Measurements from ENCODE around the gene FXYD1. TPM values are rescaled to one million over a fixed set of nuclear protein-coding genes. Genes with fewer than 3 reads are reported as not detected.

Gene FXYD1
- total RNA-seq, 4 donors from 2014 or later: 215 to 235 (median 225) TPM

DNA sequence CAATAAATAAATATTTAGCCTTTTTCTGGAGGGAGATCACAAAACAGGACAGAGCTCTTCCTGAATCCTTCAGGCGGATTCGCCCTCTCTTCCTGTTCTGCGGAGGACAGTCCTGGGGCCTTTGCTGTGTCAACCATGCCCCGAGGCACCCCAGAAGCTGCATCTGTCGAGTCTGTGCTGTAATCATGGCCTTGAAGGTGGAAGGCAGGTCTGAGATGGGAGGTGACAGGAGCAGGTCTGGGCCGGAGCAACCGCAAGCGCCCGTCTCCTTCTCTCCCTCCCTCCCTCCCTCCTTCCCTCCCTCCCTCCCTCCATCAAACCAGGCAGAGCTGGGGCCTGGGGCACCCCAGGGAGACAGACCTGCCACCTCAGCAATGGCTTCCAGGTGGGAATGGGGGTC, 27.6 kb upstream of the FXYD1 start:
- Histone ChIP-seq H3K4me3 (no peak overlapping the region), H3K9me3 (no peaks in the 10 kb centered on the region), H3K27ac (peak overlapping the region in 1 of 4 donors; percentile 74), H3K36me3 (no peaks in the 10 kb centered on the region), H3K27me3 (no peaks in the 10 kb centered on the region), H3K4me1 (peaks cover 12 to 26% of the 10 kb centered on the region in 2 donors)
- ATAC-seq: no peak
- intact Hi-C loops (cut with DNase I; ENCODE audit: low total_unique reads): no loop called here
- DNase-seq: no peak
- TF ChIP-seq, protein P1, sequence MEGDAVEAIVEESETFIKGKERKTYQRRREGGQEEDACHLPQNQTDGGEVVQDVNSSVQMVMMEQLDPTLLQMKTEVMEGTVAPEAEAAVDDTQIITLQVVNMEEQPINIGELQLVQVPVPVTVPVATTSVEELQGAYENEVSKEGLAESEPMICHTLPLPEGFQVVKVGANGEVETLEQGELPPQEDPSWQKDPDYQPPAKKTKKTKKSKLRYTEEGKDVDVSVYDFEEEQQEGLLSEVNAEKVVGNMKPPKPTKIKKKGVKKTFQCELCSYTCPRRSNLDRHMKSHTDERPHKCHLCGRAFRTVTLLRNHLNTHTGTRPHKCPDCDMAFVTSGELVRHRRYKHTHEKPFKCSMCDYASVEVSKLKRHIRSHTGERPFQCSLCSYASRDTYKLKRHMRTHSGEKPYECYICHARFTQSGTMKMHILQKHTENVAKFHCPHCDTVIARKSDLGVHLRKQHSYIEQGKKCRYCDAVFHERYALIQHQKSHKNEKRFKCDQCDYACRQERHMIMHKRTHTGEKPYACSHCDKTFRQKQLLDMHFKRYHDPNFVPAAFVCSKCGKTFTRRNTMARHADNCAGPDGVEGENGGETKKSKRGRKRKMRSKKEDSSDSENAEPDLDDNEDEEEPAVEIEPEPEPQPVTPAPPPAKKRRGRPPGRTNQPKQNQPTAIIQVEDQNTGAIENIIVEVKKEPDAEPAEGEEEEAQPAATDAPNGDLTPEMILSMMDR (IDR thresholded peaks at IDR 0.05 in 4 of 5, conservative IDR thresholded peaks at IDR 0.05 in 1 of 5): no peak
- in situ Hi-C loops (cut with MboI; ENCODE audit: low sequenced_read_pairs in 4 of 4): no loop called here

DNA sequence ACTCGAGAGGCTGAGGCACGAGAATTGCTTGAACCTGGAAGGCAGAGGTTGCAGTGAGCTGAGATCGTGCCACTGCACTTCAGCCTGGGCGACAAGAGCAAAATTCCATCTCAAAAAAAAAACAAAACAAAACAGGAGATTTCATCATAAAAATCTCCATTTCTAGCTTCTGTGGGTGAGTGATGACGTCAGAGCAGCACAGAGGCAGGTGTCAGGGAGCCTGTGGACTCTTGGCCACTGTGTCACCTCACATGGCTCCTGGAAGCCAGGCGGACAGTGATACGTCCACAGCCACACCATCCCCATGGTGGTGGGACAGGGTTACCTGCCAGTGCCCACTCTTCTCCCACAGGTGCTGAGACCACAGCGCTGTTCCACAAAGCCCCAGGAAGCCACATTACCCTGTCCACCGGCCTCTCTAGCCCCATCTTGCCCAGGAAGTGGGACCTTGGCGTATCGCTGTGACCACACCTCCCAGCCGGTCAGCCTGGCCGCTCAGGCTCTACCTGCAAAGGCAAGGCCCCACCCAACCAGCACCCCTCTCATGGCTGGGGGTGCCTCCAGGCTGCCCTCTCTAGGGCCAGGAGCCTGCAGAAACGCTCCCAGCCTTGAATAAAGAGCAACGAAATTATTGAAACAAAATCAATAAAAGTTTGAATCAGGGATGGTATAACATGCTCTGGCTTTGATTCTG, 25.5 kb upstream of the FXYD1 start:
- H3K4me1 ChIP-seq: peaks cover 6 to 21% of the 10 kb centered on the region in 2 donors
- H3K36me3 ChIP-seq: no peaks in the 10 kb centered on the region
- ATAC-seq (no peak), DNase-seq (no peak)
- in situ Hi-C loops (cut with MboI; ENCODE audit: low sequenced_read_pairs in 4 of 4) (no loop called here), intact Hi-C loops (cut with DNase I; ENCODE audit: low total_unique reads) (no loop called here)
- no peak overlapping the region for H3K27ac ChIP-seq
- no peak for TF ChIP-seq POLR2A (IDR thresholded peaks at IDR 0.05)
- TF ChIP-seq, protein P1 (IDR thresholded peaks at IDR 0.05 in 4 of 5, conservative IDR thresholded peaks at IDR 0.05 in 1 of 5): no peak
- no peaks in the 10 kb centered on the region for H3K9me3 ChIP-seq
- H3K27me3 ChIP-seq: no peaks in the 10 kb centered on the region
- H3K4me3 ChIP-seq: no peak overlapping the region

DNA sequence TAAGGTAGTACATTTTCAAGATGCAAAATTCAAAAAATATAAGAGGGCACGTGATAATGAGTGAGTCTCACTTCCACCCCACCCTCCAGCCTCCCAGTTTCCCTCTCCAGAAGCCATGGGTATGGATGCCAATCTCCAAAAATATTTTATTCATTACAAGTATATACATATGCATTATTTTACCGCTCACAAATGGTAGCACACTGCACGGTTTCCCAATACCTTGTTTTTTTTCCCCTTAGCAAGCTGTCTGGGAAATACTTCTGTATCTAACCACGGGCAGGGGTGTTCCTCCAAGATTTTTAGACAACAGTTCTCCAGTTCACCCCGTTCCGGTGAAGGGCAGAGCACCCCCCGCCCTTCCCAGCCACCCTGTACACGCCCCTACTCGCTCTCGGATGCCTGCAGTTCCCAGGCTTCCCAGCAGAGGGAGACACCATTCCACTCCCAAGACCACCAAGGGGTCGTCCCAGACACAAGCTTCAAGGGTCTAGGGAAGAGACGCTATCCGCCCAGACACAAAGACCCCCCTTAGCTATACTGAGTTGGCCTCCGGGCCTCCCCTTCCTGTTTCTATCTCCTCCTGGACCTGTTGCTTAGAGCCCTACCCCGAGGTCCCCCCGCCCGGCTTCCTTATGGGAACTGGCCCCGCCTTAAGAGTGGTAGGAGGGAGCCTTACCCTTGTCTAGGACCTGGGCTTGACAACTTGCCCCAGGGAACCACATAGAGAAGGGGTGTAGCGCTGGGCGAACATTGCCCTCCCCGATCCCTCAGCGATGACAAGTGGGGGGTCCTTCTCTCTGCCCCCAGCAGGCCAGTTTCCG, 24.1 kb upstream of the FXYD1 start:
- no peak for TF ChIP-seq POLR2A (IDR thresholded peaks at IDR 0.05)
- TF ChIP-seq, protein P1 (IDR thresholded peaks at IDR 0.05 in 4 of 5, conservative IDR thresholded peaks at IDR 0.05 in 1 of 5): peak; percentile 91 to 98 (median 97)
- intact Hi-C loops (cut with DNase I; ENCODE audit: low total_unique reads) (loop anchor here (1.0 kb wide), 2 partner anchors 21 to 27 kb away; partner anchors contain the start of gene LGI4), in situ Hi-C loops (cut with MboI; ENCODE audit: low sequenced_read_pairs in 4 of 4) (no loop called here)
- peak in 1 of 2 donors; percentile 49 for DNase-seq
- Histone ChIP-seq H3K27ac (peak overlapping the region in 3 of 4 donors; percentile 34 to 45 (median 41)), H3K4me3 (peak overlapping the region; percentile 32 to 55 (median 48)), H3K36me3 (no peaks in the 10 kb centered on the region), H3K9me3 (no peaks in the 10 kb centered on the region), H3K27me3 (no peaks in the 10 kb centered on the region), H3K4me1 (peaks cover 6 to 15% of the 10 kb centered on the region in 2 donors)
- peak; percentile 74 for ATAC-seq

DNA sequence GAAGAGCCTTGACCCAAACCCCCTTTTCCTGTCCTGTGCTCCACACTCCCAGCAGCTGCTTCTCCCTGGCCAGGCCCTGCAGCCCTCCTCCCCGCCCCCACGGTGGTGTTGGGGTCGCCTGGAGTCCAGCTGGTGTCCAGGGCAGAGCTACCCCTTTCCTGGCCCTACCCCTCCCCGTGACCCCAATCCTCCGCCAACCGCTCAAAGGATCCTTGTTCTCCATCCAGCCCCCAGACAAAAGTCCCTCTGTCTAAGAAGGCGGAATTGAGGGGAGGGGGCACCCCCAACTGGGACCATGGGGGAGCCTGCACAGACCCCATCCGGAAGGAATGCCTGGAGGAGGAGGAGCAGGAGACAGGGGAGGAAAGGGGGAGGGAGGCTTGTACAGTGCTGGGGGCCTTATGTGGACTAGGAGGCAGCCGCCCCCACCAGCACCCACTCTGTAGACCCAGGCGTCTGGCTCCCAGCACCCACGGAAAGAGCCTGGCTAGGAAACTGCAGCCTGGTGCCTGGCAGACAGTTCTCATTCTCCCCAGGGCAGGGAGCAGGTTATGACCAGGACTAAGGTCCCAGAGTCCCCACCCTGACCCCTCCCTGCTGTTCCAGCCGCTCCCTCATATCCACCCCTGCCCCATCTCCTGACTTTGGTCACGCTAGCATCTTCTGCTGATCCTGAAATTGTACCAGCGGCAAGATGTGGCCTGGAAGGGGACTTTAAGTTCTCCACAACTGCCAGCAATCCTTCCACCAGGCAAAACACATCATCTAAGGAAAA, 23.3 kb upstream of the FXYD1 start, which contains the start of gene FXYD3:
Gene FXYD3, plus strand, starts transcription at position 647 of the 775 bp plus-strand sequence. CDS start 3,554 bp downstream, outside the sequence.
- peak within 1 kb of the TSS; percentile 32 to 55 (median 48) for H3K4me3 ChIP-seq
- TF ChIP-seq POLR2A (IDR thresholded peaks at IDR 0.05): no peak
- TF ChIP-seq, protein P1 (IDR thresholded peaks at IDR 0.05 in 4 of 5, conservative IDR thresholded peaks at IDR 0.05 in 1 of 5): no peak
- intact Hi-C loops (cut with DNase I; ENCODE audit: low total_unique reads) (no loop called here), in situ Hi-C loops (cut with MboI; ENCODE audit: low sequenced_read_pairs in 4 of 4) (no loop called here)
- no peaks in the 10 kb centered on the region for H3K36me3 ChIP-seq
- H3K9me3 ChIP-seq: no peaks in the 10 kb centered on the region
- ATAC-seq (no peak), DNase-seq (no peak)
- H3K4me1 ChIP-seq: peaks cover 6 to 18% of the 10 kb centered on the region in 2 donors
- H3K27ac ChIP-seq: peak within 1 kb of the TSS in 3 of 4 donors; percentile 34 to 45 (median 41)
- no peaks in the 10 kb centered on the region for H3K27me3 ChIP-seq

All from gastrocnemius medialis (tissue), 4 donors.